WTC11 (cell line): ENCODE data around the gene RAB40B. TPM values are rescaled to one million over a fixed set of nuclear protein-coding genes. Genes with fewer than 3 reads are reported as not detected.

ENCODE experiments used
- ATAC-seq: fragments of 200-7000 bp; cut with Tn5 transposase; 2 replicates; pipeline ENCODE4 v1.10.0; 2021; ENCODE audit warnings: mild to moderate bottlenecking, moderate library complexity
- CTCF ChIA-PET: fragments of 300-600 bp; sonication (Branson Sonifier 250); formaldehyde crosslinking; loops from one replicate; lab custom pipeline; 2021; ENCODE audit warnings: antibody characterized with exemption; lab: Charles Lee
- POLR2A ChIA-PET: fragments of 350-600 bp; sonication (Branson Sonifier 250); formaldehyde crosslinking; loops from one replicate; lab custom pipeline; 2021; ENCODE audit warnings: antibody characterized with exemption; lab: Charles Lee
- DNase-seq: peaks from one replicate; pipeline ENCODE4 v3.0.0; 2021; ENCODE audit warnings: low spot score
- H3K27ac Mint-ChIP-seq: 2 replicates; pipeline ENCODE4 v1.8.0; 2021; ENCODE audit warnings: mixed read lengths
- H3K27me3 Mint-ChIP-seq: 2 replicates; pipeline ENCODE4 v1.8.0; 2021; ENCODE audit warnings: low read depth, mild to moderate bottlenecking, moderate library complexity, mixed read lengths
- H3K36me3 Mint-ChIP-seq: 2 replicates; pipeline ENCODE4 v1.8.0; 2021; ENCODE audit warnings: mixed read lengths
- H3K4me1 Mint-ChIP-seq: 2 replicates; pipeline ENCODE4 v1.8.0; 2022; ENCODE audit warnings: mixed read lengths
- H3K4me3 Mint-ChIP-seq: 2 replicates; pipeline ENCODE4 v1.8.0; 2021; ENCODE audit warnings: mild to moderate bottlenecking, moderate library complexity, mixed read lengths
- H3K9me3 Mint-ChIP-seq: 2 replicates; pipeline ENCODE4 v1.8.0; 2021; ENCODE audit warnings: mixed read lengths
- ARID4B ChIP-seq: sonication (generic); formaldehyde crosslinking; IDR thresholded peaks from 2 replicates; pipeline ENCODE4 v1.8.0; 2023; ENCODE audit warnings: missing genetic modification reagents, mild to moderate bottlenecking, borderline replicate concordance
- ATF2 ChIP-seq: sonication (generic); formaldehyde crosslinking; IDR thresholded peaks from 2 replicates; pipeline ENCODE4 v1.8.1; 2022; ENCODE audit warnings: low read depth, missing genetic modification reagents, borderline replicate concordance
- CREM ChIP-seq: sonication (generic); formaldehyde crosslinking; IDR thresholded peaks from 2 replicates; pipeline ENCODE4 v1.8.1; 2022; ENCODE audit warnings: mild to moderate bottlenecking, missing genetic modification reagents, moderate library complexity
- E2F1 ChIP-seq: sonication (generic); formaldehyde crosslinking; IDR thresholded peaks from 2 replicates; pipeline ENCODE4 v1.8.0; 2022; ENCODE audit warnings: mild to moderate bottlenecking, missing genetic modification reagents
- E2F4 ChIP-seq: sonication (generic); formaldehyde crosslinking; IDR thresholded peaks from 2 replicates; pipeline ENCODE4 v1.8.1; 2022; ENCODE audit warnings: low read depth, mild to moderate bottlenecking, moderate library complexity, missing genetic modification reagents, borderline replicate concordance
- FOXJ3 ChIP-seq: sonication (generic); formaldehyde crosslinking; IDR thresholded peaks from 2 replicates; pipeline ENCODE4 v1.9.0; 2021; ENCODE audit warnings: missing genetic modification reagents, mild to moderate bottlenecking, borderline replicate concordance
- FOXK1 ChIP-seq: sonication (generic); formaldehyde crosslinking; IDR thresholded peaks from 2 replicates; pipeline ENCODE4 v1.8.0; 2022; ENCODE audit warnings: mild to moderate bottlenecking, moderate library complexity, missing genetic modification reagents
- HMGA2 ChIP-seq: fragments of 250-450 bp; sonication (Bioruptor Pico); IDR thresholded peaks from 2 replicates; pipeline ENCODE4 v1.4.0; 2021; ENCODE audit warnings: mild to moderate bottlenecking, moderate library complexity
- IRF1 ChIP-seq: sonication (generic); formaldehyde crosslinking; IDR thresholded peaks from 2 replicates; pipeline ENCODE4 v1.8.0; 2023; ENCODE audit warnings: missing genetic modification reagents
- IRF2 ChIP-seq: sonication (generic); formaldehyde crosslinking; IDR thresholded peaks from 2 replicates; pipeline ENCODE4 v1.8.0; 2022; ENCODE audit warnings: low read depth, missing genetic modification reagents, borderline replicate concordance
- JAZF1 ChIP-seq: fragments of 250-450 bp; sonication (Bioruptor Pico); IDR thresholded peaks from 2 replicates; pipeline ENCODE4 v1.9.0; 2021; ENCODE audit warnings: moderate library complexity, mild to moderate bottlenecking, inconsistent platforms
- JUN ChIP-seq: sonication (generic); formaldehyde crosslinking; IDR thresholded peaks from 2 replicates; pipeline ENCODE4 v1.8.0; 2023; ENCODE audit warnings: mild to moderate bottlenecking, missing genetic modification reagents
- KAT7 ChIP-seq: sonication (generic); formaldehyde crosslinking; IDR thresholded peaks from 2 replicates; pipeline ENCODE4 v1.8.1; 2023; ENCODE audit warnings: missing genetic modification reagents, mild to moderate bottlenecking, borderline replicate concordance
- TCF7 ChIP-seq: sonication (generic); formaldehyde crosslinking; IDR thresholded peaks from 2 replicates; pipeline ENCODE4 v1.8.0; 2022; ENCODE audit warnings: mild to moderate bottlenecking, low read depth, missing genetic modification reagents, moderate library complexity
- ZBTB43 ChIP-seq: sonication (generic); formaldehyde crosslinking; IDR thresholded peaks from 2 replicates; pipeline ENCODE4 v1.8.1; 2023; ENCODE audit warnings: mild to moderate bottlenecking, missing genetic modification reagents
- ZMAT4 ChIP-seq: fragments of 250-450 bp; sonication (Bioruptor Pico); IDR thresholded peaks from 2 replicates; pipeline ENCODE4 v1.9.0; 2021; ENCODE audit warnings: mild to moderate bottlenecking
- ZNF396 ChIP-seq: fragments of 250-450 bp; sonication (Bioruptor Pico); IDR thresholded peaks from 2 replicates; pipeline ENCODE4 v1.8.0; 2021; ENCODE audit warnings: mild to moderate bottlenecking, moderate library complexity, borderline replicate concordance
- ZNF512 ChIP-seq: sonication (generic); formaldehyde crosslinking; IDR thresholded peaks from 2 replicates; pipeline ENCODE4 v1.8.1; 2022; ENCODE audit warnings: missing genetic modification reagents, borderline replicate concordance
- total RNA-seq: library from RNA; stranded (reverse); gene quantifications from 3 replicates; pipeline ENCODE4 v1.2.3, GENCODE V29; 2021

RAB40B gene
- total RNA-seq, 1 experiment from 2014 or later, result 3.1 TPM

- peaks cover 22% of the 10 kb centered on the region for H3K27me3 Mint-ChIP-seq
- no peak for TF ChIP-seq ZNF396
- no peak for TF ChIP-seq JUN (CRISPR knock-in tag)
- no peak for TF ChIP-seq CREM (CRISPR knock-in tag)
- no peak for TF ChIP-seq ZNF512 (CRISPR knock-in tag)
- TF ChIP-seq HMGA2 (CRISPR knock-in tag), result no peak
- no peak for TF ChIP-seq ARID4B (CRISPR knock-in tag)
- H3K36me3 Mint-ChIP-seq, result peaks cover 23% of the 10 kb centered on the region
- H3K9me3 Mint-ChIP-seq, result no peaks in the 10 kb centered on the region
- ATAC-seq, result no peak
- POLR2A ChIA-PET, result no interaction called here
- CTCF ChIA-PET, result no interaction called here
- no peak overlapping the region for H3K27ac Mint-ChIP-seq
- H3K4me3 Mint-ChIP-seq, result no peak overlapping the region
- peaks cover 13% of the 10 kb centered on the region for H3K4me1 Mint-ChIP-seq
- DNase-seq, result no peak
Measured at GRCh38 chr17:82718986-82719685, 20.6 kb upstream of the RAB40B start.

- Mint-ChIP-seq H3K27me3 (peaks cover 28% of the 10 kb centered on the region), H3K4me1 (peaks cover 13% of the 10 kb centered on the region), H3K4me3 (peak within 1 kb of the TSS; percentile 89), H3K9me3 (no peaks in the 10 kb centered on the region), H3K36me3 (peaks cover 9% of the 10 kb centered on the region; the same call in 1 of the 2 replicates), H3K27ac (peak within 1 kb of the TSS; percentile 76)
- peak; percentile 94 for DNase-seq
- ATAC-seq, result peak; percentile 88
- CTCF ChIA-PET, result interaction anchor here (0.6 to 1.9 kb wide), 15 partner anchors 9 to 696 kb away, joined by 3 to 15 read pairs (median 4); partner anchors contain the start of gene GPS1
- POLR2A ChIA-PET, result interaction anchor here (0.6 to 1.8 kb wide), 4 partner anchors 21 to 106 kb away, joined by 3 to 7 read pairs (median 4); no protein-coding TSS in a partner anchor
- TF ChIP-seq ATF2 (no peak), CREM (CRISPR knock-in tag) (0 out of 2 replicates have a peak, but pooled peaks have one; percentile 53), KAT7 (no peak), ZBTB43 (CRISPR knock-in tag) (no peak), JAZF1 (no peak), IRF2 (no peak), IRF1 (no peak), ZMAT4 (no peak), HMGA2 (CRISPR knock-in tag) (no peak), E2F4 (CRISPR knock-in tag) (peak; percentile 72; the same call in 1 of the 2 replicates), FOXJ3 (CRISPR knock-in tag) (no peak), TCF7 (CRISPR knock-in tag) (no peak), FOXK1 (CRISPR knock-in tag) (0 out of 2 replicates have a peak, but pooled peaks have one; percentile 45), E2F1 (CRISPR knock-in tag) (no peak)
Measured at GRCh38 chr17:82716203-82717010, 17.9 kb upstream of the RAB40B start, which contains the start of gene FN3KRP. FN3KRP (plus strand) TSS chr17:82716706; CDS start chr17:82716756, 50 bp downstream.
